Stimulated activated CD4-positive, alpha-beta T cell treated with anti-CD3 and anti-CD28 coated beads, Interleukin-12 subunit alpha, Interleukin-12 subunit beta, amount 100 ng/mL, for 48 hours (primary cell): ENCODE data around the gene RNF213.

Source experiments
- DNase-seq, 3 donors: peaks; one replicate each; pipeline ENCODE4 v3.0.0-alpha.2; 2020; ENCODE audit warnings: low read depth in 2 of 3, low spot score in 1 of 3

Gene RNF213

GRCh38 chr17:80429356-80430275 is 169.0 kb downstream of the RNF213 start:
- DNase-seq = no peak

GRCh38 chr17:80430446-80431245 is 170.0 kb downstream of the RNF213 start:
- DNase-seq = no peak

GRCh38 chr17:80431246-80432195 is 170.9 kb downstream of the RNF213 start:
- DNase-seq = no peak

- no peak for DNase-seq
Measured at GRCh38 chr17:80432350-80432955, 171.8 kb downstream of the RNF213 start.

GRCh38 chr17:80432961-80433550 is 172.4 kb downstream of the RNF213 start:
- no peak for DNase-seq

GRCh38 chr17:80433916-80434666 is 173.4 kb downstream of the RNF213 start:
- no peak for DNase-seq

- DNase-seq = no peak
Measured at GRCh38 chr17:80437532-80437931, 176.9 kb downstream of the RNF213 start.

GRCh38 chr17:80438806-80439205 is 178.2 kb downstream of the RNF213 start:
- no peak for DNase-seq

- no peak for DNase-seq
Measured at GRCh38 chr17:80439499-80439898, 178.8 kb downstream of the RNF213 start.

- DNase-seq = peak in 2 of 3 donors; percentile 34 to 39
Measured at GRCh38 chr17:80441133-80441578, 180.5 kb downstream of the RNF213 start.

- DNase-seq = no peak
Measured at GRCh38 chr17:80441598-80442322, 181.1 kb downstream of the RNF213 start.

GRCh38 chr17:80442323-80442659 is 181.6 kb downstream of the RNF213 start:
- no peak for DNase-seq

- no peak for DNase-seq
Measured at GRCh38 chr17:80442764-80443163, 182.1 kb downstream of the RNF213 start.

GRCh38 chr17:80443498-80443897 is 182.8 kb downstream of the RNF213 start:
- DNase-seq = no peak

- no peak for DNase-seq
Measured at GRCh38 chr17:80443916-80444643, 183.4 kb downstream of the RNF213 start.

- DNase-seq = no peak
Measured at GRCh38 chr17:80444644-80444979, 184.0 kb downstream of the RNF213 start.

- no peak for DNase-seq
Measured at GRCh38 chr17:80445007-80445725, 184.5 kb downstream of the RNF213 start.

- DNase-seq = no peak
Measured at GRCh38 chr17:80445726-80446110, 185.1 kb downstream of the RNF213 start.
